COR-L47 (cell line): ENCODE results near the gene UBAC2.

ENCODE experiments used
- DNase-seq: peaks from one replicate; lab custom pipeline; 2025; lab: John Stamatoyannopoulos, UW

UBAC2 gene

GRCh38 chr13:99271249-99271648 lies 70.6 kb downstream of the UBAC2 start:
- no peak for DNase-seq

GRCh38 chr13:99272481-99272880 lies 71.8 kb downstream of the UBAC2 start:
- no peak for DNase-seq

GRCh38 chr13:99273128-99273527 lies 72.5 kb downstream of the UBAC2 start:
- DNase-seq = no peak

GRCh38 chr13:99275093-99275469 lies 74.4 kb downstream of the UBAC2 start:
- no peak for DNase-seq

GRCh38 chr13:99276706-99277105 lies 76.1 kb downstream of the UBAC2 start:
- no peak for DNase-seq

- DNase-seq = no peak
These were observed 77.0 kb downstream of the UBAC2 start for GRCh38 chr13:99277629-99278028.

GRCh38 chr13:99278200-99278599 lies 77.5 kb downstream of the UBAC2 start:
- no peak for DNase-seq

DNA sequence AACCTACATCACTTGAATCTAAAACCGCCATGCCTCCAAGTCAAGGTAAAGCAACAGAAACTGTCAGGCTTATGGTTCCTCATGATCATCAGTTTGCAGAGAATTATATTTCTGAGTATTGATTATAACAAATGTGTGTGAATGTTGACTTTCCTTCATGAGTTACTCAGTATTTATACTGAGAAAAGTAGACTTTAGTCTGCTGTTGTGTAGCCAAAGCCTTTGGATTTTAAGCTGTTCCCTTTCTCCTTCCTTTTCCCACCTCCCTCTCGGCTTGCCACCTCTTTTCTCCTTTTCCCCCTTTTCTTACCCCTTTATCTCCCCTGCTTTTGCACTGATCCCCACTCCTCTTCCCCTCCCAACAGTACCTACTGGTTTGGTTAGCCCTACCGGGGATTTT lies 78.2 kb downstream of the UBAC2 start:
- DNase-seq = no peak

GRCh38 chr13:99279637-99280036 lies 79.0 kb downstream of the UBAC2 start:
- no peak for DNase-seq

GRCh38 chr13:99280166-99280565 lies 79.5 kb downstream of the UBAC2 start:
- DNase-seq = no peak

DNA sequence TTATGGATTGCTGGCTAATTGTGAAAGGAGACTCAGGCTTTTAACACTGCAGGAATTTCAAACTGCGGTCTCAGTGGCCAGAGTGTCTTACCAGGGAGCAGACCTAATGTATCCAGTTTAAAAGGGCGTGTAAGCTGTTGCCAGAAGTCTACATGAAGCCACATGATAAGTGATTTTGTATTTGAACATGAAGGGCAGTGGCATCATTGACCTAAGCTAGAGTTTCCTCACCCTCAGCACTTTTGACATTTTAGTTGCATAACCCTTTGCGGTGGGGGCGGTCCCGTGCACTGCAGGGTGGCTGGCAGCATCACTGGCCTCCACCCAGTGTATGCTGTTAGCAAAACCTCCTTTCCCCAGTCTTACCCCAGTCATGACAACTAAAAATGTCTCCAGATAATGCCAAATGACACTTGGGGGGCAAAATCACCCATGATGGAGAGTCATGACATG lies 81.2 kb downstream of the UBAC2 start:
- no peak for DNase-seq

DNA sequence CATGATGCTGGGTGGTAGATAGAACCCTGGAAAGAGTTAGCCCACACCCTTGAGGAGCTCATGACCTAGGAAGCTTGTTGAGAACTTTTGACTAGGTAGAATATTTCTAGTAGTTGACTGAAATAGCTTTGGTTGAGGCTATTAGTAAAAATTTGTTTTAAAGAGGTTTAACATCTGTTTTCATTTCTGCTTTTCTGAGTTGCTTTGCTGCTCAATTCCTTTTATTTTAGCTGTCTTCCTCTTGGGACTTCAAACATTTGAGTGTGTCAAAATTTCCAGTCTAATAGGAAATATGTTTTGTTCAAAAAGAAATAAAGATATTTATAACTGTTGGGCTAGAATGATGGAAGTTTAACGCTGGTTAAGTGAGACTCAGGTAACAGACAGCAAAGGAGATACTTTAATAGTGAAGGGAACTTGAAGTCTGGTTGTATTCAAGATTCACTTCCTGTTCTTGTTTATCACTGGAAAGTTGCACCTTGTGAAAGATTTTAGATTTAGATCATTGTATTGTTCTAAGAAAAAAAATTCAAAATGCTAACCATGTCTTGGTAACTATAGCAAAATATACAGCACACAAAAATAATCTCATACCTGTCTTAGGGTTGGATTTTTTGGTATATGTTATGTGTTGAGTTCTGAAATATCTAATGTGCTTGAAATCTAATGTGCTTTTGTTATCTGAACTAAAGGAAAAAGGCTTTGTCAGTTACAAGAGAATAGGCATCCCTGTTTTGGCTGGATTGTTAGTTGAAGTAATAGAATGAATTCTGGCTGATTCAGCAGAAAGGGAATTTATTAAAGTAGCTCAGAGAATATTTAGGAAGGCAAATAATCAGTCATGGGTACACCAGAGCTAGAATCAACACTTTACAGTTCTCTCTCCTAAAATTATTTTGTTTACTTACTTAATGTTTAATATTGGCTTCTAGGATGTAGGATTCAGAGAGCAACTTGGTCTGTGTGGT lies 81.9 kb downstream of the UBAC2 start:
- DNase-seq = no peak

GRCh38 chr13:99285432-99286182 lies 85.0 kb downstream of the UBAC2 start:
- no peak for DNase-seq

- DNase-seq = no peak
These were observed 86.9 kb downstream of the UBAC2 start for GRCh38 chr13:99287551-99287950.

- no peak for DNase-seq
These were observed 87.4 kb downstream of the UBAC2 start for GRCh38 chr13:99288089-99288488.

DNA sequence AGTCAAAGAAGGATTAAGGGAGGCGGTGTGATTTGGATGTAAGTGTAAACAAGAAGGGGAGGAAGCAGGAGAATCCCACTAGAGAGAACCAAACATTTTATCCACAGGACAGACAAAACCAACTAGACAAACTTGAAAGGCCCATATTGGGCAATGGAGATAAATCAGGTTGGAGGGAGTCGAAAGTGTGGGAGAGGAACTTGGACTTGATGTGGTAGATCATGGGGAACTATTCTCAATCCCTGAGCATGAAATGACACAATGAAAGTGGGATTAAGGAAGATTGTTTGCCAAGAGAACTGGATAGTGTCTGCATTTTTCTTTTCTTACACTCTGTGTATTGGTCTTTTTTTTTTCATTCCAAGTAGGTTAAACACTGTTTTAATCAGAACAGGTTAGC lies 88.6 kb downstream of the UBAC2 start:
- no peak for DNase-seq

DNA sequence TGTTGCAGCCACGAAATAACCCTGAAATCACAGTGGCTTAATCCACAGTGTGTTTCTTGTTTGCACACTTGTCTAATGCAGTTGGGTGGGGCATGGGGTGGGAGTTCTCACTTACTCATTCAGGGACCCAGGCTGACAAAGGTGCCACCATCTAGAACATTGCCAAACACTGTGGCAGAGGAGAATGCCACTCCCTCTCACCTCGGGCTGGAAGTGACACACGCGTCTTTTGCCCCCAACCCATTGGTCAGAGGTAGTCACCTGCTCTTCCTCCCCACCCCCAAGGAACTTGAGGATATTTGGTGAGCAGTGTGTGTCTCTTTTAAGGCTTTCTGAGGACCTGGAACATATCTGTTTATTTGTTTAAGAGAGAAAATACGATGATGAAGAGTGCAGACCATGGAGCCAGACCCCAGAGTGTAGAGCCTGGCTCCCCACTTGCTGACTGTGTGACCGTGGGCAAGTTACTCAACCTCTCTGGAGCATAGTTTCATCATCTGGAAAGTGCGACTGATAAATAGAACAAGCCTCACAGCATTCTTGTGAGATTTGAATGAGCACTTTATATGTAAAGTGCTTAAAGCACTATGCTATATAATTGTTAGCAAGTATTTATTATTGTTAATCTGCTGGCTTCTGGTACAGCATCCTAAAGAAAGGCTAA lies 89.2 kb downstream of the UBAC2 start:
- DNase-seq = no peak

DNA sequence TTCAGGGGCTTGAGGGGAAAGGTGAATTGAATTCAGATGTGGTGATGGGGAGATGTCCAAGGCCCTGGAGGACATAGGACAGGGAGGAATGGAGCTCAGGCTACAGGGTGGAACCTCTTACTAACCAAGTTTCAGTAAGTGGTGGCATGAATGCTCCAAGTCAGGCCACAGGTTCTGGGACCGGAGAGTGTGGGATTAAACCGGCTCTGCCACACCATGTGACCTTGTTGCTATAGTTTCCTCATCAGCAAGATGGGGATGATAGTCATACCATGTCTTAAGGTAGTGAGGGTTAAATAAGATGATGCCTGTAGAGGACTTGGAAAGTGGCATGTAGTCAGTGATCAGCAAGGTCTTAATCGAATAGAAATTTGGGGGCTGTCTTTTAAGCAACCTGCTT lies 90.2 kb downstream of the UBAC2 start:
- DNase-seq = no peak

- DNase-seq = no peak
These were observed 92.5 kb downstream of the UBAC2 start for GRCh38 chr13:99293178-99293577.

GRCh38 chr13:99294198-99294597 lies 93.5 kb downstream of the UBAC2 start:
- no peak for DNase-seq

DNA sequence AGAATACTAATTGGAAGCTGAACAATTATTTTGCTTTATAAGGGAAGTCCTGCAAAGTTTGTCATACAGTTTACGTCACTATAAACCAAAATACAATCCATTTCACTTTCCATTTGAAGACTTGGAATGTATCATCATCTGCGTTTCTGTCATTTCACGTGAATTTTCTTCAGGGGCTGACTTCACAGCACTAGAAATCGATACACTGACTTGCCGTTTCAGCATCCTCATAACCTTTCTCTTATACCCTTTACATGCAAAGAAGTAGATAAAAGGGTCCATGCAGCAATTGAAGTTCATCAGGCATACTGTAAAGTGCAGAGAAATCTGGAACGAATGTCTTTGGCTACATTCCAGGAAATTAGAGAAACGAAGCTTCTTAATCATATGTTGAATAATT lies 94.3 kb downstream of the UBAC2 start:
- no peak for DNase-seq

- no peak for DNase-seq
These were observed 95.0 kb downstream of the UBAC2 start for GRCh38 chr13:99295488-99296252.
